K562 (cell line): ENCODE measurements around the gene HTR4. TPM values are rescaled to one million over a fixed set of nuclear protein-coding genes. Genes with fewer than 3 reads are reported as not detected.
A peak's percentile ranks its signal among the peaks of the same experiment; 100 is the strongest.

Source experiments
- EHMT2 ChIP-seq: fragments of 450-650 bp; IDR thresholded peaks from 2 replicates; pipeline ENCODE4 v1.6.1; 2018; ENCODE audit warnings: antibody characterized with exemption
- FIP1L1 ChIP-seq: fragments of 200-400 bp; formaldehyde crosslinking; IDR thresholded peaks from 2 replicates; pipeline ENCODE4 v1.6.1; 2018; ENCODE audit warnings: mild to moderate bottlenecking, low read depth, low read length; ENCODE audit not compliant: poor library complexity, severe bottlenecking
- GATA2 ChIP-seq: sonication (generic); formaldehyde crosslinking; IDR thresholded peaks from 2 replicates; pipeline ENCODE4 v1.4.0; 2020; ENCODE audit warnings: mild to moderate bottlenecking, missing genetic modification reagents
- KDM2B ChIP-seq: fragments of 250-450 bp; sonication (Bioruptor Pico); IDR thresholded peaks from 2 replicates; pipeline ENCODE4 v1.8.0; 2021; ENCODE audit warnings: mild to moderate bottlenecking, moderate library complexity
- KDM4B ChIP-seq, 2 experiments: fragments of 450-650 bp in 1 of 2; sonication (generic) in 1 of 2; IDR thresholded peaks; 2 replicates each; pipeline ENCODE4 v1.6.1; 2016 to 2017; ENCODE audit warnings: borderline replicate concordance in 2 of 2, antibody characterized with exemption in 1 of 2, low read depth in 1 of 2, mild to moderate bottlenecking in 1 of 2
- MAFG ChIP-seq: fragments of 450-650 bp; conservative IDR thresholded peaks from 2 replicates; pipeline ENCODE4 v1.6.1; 2016; ENCODE audit warnings: missing genetic modification characterization, missing compliant biosample characterization
- RFX7 ChIP-seq: fragments of 250-450 bp; sonication (Bioruptor Pico); IDR thresholded peaks from 2 replicates; pipeline ENCODE4 v1.5.1; 2021; ENCODE audit warnings: mild to moderate bottlenecking
- YY1 ChIP-seq, 3 experiments: IDR thresholded peaks; 2 replicates each; pipeline ENCODE4 v1.6.1; 2011; ENCODE audit warnings: low read length in 2 of 3, mild to moderate bottlenecking in 2 of 3, moderate library complexity in 2 of 3, borderline replicate concordance in 1 of 3, control low read depth in 1 of 3, low read depth in 1 of 3; ENCODE audit not compliant: insufficient read depth in 3 of 3, insufficient replicate concordance in 2 of 3, control insufficient read depth in 1 of 3, insufficient read length in 1 of 3; ENCODE audit errors: extremely low read depth in 1 of 3
- ZNF197 ChIP-seq: fragments of 200-800 bp; sonication (Bioruptor generic); IDR thresholded peaks from 2 replicates; pipeline ENCODE4 v1.6.1; 2016; ENCODE audit warnings: low read depth, missing genetic modification characterization, missing compliant biosample characterization
- ZNF316 ChIP-seq: fragments of 450-650 bp; IDR thresholded peaks from 2 replicates; pipeline ENCODE4 v1.6.1; 2016
- polyA plus RNA-seq, 8 experiments: library from polyadenylated mRNA; depleted of rRNA in 4 of 8; stranded (reverse) in 5 of 8; unstranded in 3 of 8; fragments of >200 nt; fragmentation: Nextera tagmentation in 2 of 8; fragmentation: Illumina TruSeq in 1 of 8; extraction: Ambion mirVana in 2 of 8; extraction: Trizol in 1 of 8; gene quantifications; 2 replicates each; pipeline versions ENCODE4 v1.2.1 to v1.2.3, GENCODE V29; 2011 to 2014; ENCODE audit warnings: inconsistent platforms in 1 of 8, missing spikeins in 1 of 8
- total RNA-seq, 7 experiments: library from RNA; depleted of rRNA in 6 of 7; stranded (reverse); fragments of >200 nt in 6 of 7; fragmentation: Illumina TruSeq in 2 of 7; extraction: Trizol in 2 of 7; gene quantifications; 2 replicates each; pipeline versions ENCODE4 v1.2.1 to v1.2.3, GENCODE V29; 2011 to 2021; ENCODE audit warnings: low replicate concordance in 1 of 7
- TF ChIP-seq, protein P1 (sequence below): sonication (generic); formaldehyde crosslinking; IDR thresholded peaks from 2 replicates; pipeline ENCODE4 v1.8.1; 2023; ENCODE audit warnings: mild to moderate bottlenecking, missing genetic modification reagents
- TF ChIP-seq, protein P2 (sequence below): fragments of 450-650 bp; formaldehyde crosslinking; IDR thresholded peaks from 2 replicates; pipeline ENCODE4 v1.4.0; 2020; ENCODE audit warnings: mild to moderate bottlenecking, moderate library complexity
- TF ChIP-seq, protein P3 (sequence below), 2 experiments: fragments of 450-650 bp in 1 of 2; sonication (generic) in 1 of 2; formaldehyde crosslinking; conservative IDR thresholded peaks; 2 replicates each; pipeline versions ENCODE4 v1.4.0 to v1.8.1; 2020 to 2022; ENCODE audit warnings: mild to moderate bottlenecking in 1 of 2, missing genetic modification reagents in 1 of 2
- TF ChIP-seq, protein P4 (sequence below): sonication (generic); formaldehyde crosslinking; IDR thresholded peaks from 2 replicates; pipeline ENCODE4 v1.8.0; 2022; ENCODE audit warnings: missing genetic modification reagents, mild to moderate bottlenecking, borderline replicate concordance
- TF ChIP-seq, protein P5 (sequence below), 2 experiments: IDR thresholded peaks; 2 replicates each; pipeline ENCODE4 v1.6.1; 2012; ENCODE audit warnings: improper control_type of control experiment in 2 of 2, low read depth in 2 of 2, low read length in 2 of 2, borderline replicate concordance in 1 of 2

Gene HTR4
- total and polyA plus RNA-seq, 9 of the 15 experiments (the other 6 are each of a cell fraction or from before 2014, with no cell fraction given) = 0.13 TPM; not detected in 8

DNA sequence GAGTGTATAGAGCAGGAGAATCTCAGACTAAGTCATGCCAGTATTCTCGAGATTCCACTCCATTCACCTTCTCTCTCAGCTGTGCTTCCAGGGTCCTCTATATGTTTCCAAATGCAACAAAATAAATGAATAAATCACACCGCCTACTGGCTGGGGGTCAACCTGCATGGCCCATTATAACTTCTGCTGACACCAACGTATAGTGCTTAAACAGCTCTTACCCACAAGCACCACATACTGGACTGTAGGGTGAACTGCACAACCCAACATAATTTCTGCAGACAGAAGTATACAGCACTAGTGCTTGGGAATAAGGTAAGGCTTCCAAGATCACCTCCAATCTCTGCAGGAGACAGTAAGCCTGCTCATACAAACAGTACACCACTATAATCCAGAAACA is 33.1 kb upstream of the HTR4 start (continued):
- TF ChIP-seq YY1 (IDR thresholded peaks at IDR 0.05; ENCODE audit: borderline replicate concordance in 1 of 3, control insufficient read depth in 1 of 3, extremely low read depth in 1 of 3, insufficient read depth in 3 of 3, insufficient read length in 1 of 3, insufficient replicate concordance in 2 of 3, low read depth in 1 of 3, low read length in 2 of 3) = no peak
- TF ChIP-seq, protein P1, sequence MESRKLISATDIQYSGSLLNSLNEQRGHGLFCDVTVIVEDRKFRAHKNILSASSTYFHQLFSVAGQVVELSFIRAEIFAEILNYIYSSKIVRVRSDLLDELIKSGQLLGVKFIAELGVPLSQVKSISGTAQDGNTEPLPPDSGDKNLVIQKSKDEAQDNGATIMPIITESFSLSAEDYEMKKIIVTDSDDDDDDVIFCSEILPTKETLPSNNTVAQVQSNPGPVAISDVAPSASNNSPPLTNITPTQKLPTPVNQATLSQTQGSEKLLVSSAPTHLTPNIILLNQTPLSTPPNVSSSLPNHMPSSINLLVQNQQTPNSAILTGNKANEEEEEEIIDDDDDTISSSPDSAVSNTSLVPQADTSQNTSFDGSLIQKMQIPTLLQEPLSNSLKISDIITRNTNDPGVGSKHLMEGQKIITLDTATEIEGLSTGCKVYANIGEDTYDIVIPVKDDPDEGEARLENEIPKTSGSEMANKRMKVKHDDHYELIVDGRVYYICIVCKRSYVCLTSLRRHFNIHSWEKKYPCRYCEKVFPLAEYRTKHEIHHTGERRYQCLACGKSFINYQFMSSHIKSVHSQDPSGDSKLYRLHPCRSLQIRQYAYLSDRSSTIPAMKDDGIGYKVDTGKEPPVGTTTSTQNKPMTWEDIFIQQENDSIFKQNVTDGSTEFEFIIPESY (CRISPR knock-in tag) = no peak
- no peak for TF ChIP-seq KDM2B (CRISPR knock-in tag)
- TF ChIP-seq RFX7 = no peak
- TF ChIP-seq KDM4B (IDR thresholded peaks at IDR 0.05; ENCODE audit: borderline replicate concordance in 2 of 2, low read depth in 1 of 2) = no peak
- TF ChIP-seq, protein P2, sequence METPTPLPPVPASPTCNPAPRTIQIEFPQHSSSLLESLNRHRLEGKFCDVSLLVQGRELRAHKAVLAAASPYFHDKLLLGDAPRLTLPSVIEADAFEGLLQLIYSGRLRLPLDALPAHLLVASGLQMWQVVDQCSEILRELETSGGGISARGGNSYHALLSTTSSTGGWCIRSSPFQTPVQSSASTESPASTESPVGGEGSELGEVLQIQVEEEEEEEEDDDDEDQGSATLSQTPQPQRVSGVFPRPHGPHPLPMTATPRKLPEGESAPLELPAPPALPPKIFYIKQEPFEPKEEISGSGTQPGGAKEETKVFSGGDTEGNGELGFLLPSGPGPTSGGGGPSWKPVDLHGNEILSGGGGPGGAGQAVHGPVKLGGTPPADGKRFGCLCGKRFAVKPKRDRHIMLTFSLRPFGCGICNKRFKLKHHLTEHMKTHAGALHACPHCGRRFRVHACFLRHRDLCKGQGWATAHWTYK (CRISPR knock-in tag) = no peak
- TF ChIP-seq, protein P3, sequence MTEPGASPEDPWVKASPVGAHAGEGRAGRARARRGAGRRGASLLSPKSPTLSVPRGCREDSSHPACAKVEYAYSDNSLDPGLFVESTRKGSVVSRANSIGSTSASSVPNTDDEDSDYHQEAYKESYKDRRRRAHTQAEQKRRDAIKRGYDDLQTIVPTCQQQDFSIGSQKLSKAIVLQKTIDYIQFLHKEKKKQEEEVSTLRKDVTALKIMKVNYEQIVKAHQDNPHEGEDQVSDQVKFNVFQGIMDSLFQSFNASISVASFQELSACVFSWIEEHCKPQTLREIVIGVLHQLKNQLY (CRISPR knock-in tag; conservative IDR thresholded peaks at IDR 0.05) = no peak
- no peak for TF ChIP-seq ZNF197 (CRISPR knock-in tag)
- TF ChIP-seq ZNF316 = peak; percentile 79
- peak; percentile 82 for TF ChIP-seq EHMT2
- no peak for TF ChIP-seq GATA2 (CRISPR knock-in tag)
- TF ChIP-seq, protein P4, sequence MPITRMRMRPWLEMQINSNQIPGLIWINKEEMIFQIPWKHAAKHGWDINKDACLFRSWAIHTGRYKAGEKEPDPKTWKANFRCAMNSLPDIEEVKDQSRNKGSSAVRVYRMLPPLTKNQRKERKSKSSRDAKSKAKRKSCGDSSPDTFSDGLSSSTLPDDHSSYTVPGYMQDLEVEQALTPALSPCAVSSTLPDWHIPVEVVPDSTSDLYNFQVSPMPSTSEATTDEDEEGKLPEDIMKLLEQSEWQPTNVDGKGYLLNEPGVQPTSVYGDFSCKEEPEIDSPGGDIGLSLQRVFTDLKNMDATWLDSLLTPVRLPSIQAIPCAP (CRISPR knock-in tag) = no peak
- TF ChIP-seq MAFG (tag) = peak; percentile 59
- no peak for TF ChIP-seq FIP1L1
- TF ChIP-seq, protein P5, sequence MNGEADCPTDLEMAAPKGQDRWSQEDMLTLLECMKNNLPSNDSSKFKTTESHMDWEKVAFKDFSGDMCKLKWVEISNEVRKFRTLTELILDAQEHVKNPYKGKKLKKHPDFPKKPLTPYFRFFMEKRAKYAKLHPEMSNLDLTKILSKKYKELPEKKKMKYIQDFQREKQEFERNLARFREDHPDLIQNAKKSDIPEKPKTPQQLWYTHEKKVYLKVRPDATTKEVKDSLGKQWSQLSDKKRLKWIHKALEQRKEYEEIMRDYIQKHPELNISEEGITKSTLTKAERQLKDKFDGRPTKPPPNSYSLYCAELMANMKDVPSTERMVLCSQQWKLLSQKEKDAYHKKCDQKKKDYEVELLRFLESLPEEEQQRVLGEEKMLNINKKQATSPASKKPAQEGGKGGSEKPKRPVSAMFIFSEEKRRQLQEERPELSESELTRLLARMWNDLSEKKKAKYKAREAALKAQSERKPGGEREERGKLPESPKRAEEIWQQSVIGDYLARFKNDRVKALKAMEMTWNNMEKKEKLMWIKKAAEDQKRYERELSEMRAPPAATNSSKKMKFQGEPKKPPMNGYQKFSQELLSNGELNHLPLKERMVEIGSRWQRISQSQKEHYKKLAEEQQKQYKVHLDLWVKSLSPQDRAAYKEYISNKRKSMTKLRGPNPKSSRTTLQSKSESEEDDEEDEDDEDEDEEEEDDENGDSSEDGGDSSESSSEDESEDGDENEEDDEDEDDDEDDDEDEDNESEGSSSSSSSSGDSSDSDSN (IDR thresholded peaks at IDR 0.05; ENCODE audit: borderline replicate concordance in 1 of 2, low read depth in 2 of 2, low read length in 2 of 2) = 0 out of 4 replicates have a peak, but pooled peaks of 1 of the 2 experiments have one; percentile 41
